Activated CD4-positive, alpha-beta T cell treated with anti-CD3 and anti-CD28 coated beads for 48 hours (primary cell): ENCODE data around the gene OAS1.
"Not testable (repeated sequence)": the region's sequence is repeated elsewhere in the genome, so short reads cannot be mapped to it uniquely, and the experiment has no call there.

Source experiments
- DNase-seq: peaks from one replicate; pipeline ENCODE4 v3.0.0-alpha.2; 2020

OAS1 gene

GRCh38 chr12:112938751-112939150, 32.0 kb downstream of the OAS1 start:
- no peak for DNase-seq

DNA sequence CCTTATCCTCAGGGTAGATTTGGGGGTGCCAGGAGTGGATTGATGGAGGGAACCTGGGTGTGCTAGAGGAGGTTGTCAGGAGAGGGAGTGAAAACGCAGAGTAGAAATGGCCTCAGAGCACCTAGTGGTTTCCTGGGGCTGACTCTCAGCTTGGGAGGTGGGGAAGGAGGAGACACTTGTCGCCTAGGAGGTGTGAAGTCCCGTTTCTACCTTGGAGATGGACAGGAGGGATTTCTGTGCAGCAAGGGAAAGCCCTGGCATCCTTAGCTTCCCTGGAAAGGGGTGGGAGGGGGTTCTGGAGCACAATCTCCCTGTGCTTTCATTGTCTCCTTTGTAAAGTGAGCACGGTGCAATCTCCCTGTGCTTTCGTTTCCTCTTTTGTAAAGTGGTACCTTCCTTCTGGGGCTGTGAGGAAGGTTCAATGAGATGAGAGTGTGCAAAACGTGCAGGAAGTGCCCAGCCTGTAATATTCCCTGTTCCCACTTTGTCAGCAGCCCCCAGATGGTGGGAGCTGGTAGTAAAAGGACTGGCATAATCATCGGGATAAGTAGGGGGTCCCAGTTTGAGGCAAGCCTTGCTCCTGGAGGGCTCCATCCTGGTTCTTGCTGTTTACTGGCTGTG, 33.1 kb downstream of the OAS1 start:
- no peak for DNase-seq

GRCh38 chr12:112941528-112942335, 35.0 kb downstream of the OAS1 start:
- DNase-seq: no peak

GRCh38 chr12:112942572-112942971, 35.8 kb downstream of the OAS1 start:
- no peak for DNase-seq

GRCh38 chr12:112944024-112944690, 37.4 kb downstream of the OAS1 start:
- no peak for DNase-seq

DNA sequence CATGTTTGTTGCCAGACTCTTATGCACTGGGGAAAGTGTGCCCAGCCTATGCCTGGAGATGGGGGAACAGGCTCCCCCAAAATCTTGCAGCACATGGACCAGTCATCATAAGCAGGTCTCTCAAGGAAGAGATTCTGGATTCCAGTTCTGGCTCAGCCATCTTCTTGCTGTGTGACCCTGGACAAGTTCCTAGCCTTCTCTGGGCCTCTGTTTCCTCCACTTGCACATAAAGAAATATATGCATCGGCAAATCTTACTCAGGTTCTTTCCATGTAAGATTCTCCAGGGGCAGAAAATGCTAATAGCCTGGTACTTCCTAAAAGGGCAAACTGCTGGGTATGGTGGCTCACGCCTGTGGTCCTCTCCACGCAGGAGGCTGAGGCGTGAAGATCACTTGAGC, 38.8 kb downstream of the OAS1 start:
- DNase-seq: no peak

GRCh38 chr12:112946236-112947000, 39.7 kb downstream of the OAS1 start:
- DNase-seq: no peak

- no peak for DNase-seq
Observed at GRCh38 chr12:112947314-112947713, 40.6 kb downstream of the OAS1 start.

DNA sequence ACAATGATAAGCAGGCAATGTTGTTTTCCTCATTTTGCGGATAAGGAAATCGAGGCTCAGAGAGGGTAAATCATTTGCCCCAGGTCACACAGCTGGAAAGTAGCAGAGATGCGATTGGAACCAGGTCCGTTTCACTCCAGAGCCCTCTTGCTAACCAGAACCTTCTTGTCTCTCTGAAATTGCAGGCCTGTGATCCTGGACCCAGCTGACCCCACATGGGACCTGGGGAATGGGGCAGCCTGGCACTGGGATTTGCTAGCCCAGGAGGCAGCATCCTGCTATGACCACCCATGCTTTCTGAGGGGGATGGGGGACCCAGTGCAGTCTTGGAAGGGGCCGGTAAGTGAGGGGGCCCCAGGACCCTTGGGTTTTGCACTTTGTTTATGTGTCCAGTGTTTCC, 41.0 kb downstream of the OAS1 start:
- no peak for DNase-seq

DNA sequence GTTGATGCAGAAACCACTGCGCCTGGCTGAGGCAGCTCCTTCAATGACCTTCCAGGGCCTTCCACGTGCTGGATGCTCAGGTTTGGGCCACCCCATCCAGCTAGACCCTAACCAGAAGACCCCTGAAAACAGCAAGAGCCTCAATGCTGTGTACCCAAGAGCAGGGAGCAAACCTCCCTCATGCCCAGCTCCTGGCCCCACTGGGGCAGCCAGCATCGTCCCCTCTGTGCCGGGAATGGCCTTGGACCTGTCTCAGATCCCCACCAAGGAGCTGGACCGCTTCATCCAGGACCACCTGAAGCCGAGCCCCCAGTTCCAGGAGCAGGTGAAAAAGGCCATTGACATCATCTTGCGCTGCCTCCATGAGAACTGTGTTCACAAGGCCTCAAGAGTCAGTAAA, 42.0 kb downstream of the OAS1 start:
- no peak for DNase-seq

- DNase-seq: no peak
Observed at GRCh38 chr12:112950701-112951100, 43.9 kb downstream of the OAS1 start.

- DNase-seq: not testable (repeated sequence)
Observed at GRCh38 chr12:112957125-112957524, 50.4 kb downstream of the OAS1 start.

DNA sequence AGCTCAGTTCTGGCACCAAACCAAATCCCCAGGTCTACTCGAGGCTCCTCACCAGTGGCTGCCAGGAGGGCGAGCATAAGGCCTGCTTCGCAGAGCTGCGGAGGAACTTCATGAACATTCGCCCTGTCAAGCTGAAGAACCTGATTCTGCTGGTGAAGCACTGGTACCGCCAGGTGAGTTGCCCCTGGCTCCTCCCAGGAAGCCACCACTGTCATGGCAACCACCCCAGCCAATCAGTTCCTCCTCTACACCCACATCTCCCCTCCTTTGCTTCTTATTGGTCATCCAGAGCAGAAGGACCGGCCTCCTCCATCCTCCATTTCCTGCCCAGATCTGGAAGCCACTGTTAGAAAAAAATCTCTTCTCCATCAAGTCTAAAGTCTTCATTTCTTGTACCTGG, 54.3 kb downstream of the OAS1 start:
- DNase-seq: peak; percentile 24

- DNase-seq: no peak
Observed at GRCh38 chr12:112961536-112961935, 54.8 kb downstream of the OAS1 start.

DNA sequence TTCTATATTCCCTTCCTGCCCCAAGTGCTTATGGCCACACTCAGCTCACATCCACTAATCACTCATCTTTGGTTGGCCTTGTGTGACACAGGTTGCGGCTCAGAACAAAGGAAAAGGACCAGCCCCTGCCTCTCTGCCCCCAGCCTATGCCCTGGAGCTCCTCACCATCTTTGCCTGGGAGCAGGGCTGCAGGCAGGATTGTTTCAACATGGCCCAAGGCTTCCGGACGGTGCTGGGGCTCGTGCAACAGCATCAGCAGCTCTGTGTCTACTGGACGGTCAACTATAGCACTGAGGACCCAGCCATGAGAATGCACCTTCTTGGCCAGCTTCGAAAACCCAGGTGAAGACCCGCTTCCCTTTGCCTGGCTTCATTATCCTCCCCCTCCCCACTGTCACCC, 55.8 kb downstream of the OAS1 start:
- no peak for DNase-seq

DNA sequence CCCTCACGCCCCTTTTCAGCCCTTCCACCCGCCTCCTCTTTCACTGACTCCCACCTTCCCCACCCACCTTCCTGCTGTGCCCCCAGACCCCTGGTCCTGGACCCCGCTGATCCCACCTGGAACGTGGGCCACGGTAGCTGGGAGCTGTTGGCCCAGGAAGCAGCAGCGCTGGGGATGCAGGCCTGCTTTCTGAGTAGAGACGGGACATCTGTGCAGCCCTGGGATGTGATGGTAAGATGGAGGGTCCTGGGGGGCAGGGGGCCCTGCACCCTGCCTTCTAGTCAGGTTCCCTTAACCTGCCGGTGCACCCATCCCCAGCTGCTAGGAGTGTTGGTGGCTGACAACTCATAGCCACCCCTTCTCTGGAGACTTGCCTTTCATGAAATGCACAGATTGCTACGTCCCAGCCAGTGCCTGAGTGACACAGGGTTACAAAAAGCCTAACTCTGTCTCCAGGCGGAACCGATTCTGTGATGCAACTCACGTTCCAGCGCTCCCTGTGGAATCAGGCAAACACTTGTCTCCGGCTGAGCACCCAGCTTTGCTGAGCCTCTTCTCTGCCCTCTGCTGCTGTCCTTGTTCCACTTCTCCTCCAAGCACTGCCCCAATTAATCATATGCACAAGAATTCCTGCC, 56.6 kb downstream of the OAS1 start:
- DNase-seq: no peak

DNA sequence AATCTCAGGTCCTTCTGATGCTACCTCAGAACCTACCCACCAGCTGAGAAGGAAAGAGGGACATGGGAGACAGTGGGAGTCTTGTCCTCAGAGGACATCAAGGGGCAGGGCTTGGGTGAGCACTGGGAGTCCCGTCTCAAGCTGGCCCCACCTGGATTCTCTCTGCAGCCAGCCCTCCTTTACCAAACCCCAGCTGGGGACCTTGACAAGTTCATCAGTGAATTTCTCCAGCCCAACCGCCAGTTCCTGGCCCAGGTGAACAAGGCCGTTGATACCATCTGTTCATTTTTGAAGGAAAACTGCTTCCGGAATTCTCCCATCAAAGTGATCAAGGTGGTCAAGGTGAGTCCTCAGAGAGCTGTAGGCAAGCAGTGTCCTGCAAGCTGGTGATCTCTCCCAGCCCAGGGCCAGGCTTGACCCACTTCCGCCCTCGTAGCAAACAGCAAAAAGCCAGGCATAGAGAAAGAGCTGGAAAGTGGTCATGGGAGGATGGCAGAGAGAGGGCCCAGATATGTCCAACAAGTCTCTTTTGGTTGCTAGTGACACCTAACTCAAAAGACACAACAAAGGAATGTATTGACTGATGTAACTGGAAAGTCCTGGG, 57.4 kb downstream of the OAS1 start:
- DNase-seq: no peak

DNA sequence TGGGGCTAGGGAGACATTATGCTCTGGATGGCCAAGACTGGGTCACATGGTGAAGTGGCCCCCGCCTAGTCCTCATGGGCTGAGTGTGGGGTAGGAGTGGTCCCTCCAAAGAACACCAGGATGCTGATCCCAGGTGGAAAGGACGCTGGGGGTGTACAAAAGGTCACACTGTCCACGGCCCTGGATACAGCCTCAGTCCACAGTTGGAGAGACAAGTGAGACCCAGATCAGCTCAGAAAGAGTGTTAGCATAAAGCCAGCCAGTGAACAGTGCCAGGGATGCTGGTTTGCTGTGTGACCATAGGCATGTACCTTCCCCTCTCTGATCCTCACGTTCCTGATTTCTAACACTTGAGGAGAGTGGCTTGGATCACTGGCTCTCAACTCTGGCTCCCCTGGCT, 58.2 kb downstream of the OAS1 start:
- DNase-seq: no peak

DNA sequence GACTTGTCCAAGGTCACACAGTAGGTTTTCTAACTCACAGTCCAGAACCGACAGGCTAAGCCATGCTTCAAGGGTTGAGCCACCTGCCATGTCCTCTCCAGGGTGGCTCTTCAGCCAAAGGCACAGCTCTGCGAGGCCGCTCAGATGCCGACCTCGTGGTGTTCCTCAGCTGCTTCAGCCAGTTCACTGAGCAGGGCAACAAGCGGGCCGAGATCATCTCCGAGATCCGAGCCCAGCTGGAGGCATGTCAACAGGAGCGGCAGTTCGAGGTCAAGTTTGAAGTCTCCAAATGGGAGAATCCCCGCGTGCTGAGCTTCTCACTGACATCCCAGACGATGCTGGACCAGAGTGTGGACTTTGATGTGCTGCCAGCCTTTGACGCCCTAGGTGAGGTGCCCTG, 58.9 kb downstream of the OAS1 start:
- no peak for DNase-seq

DNA sequence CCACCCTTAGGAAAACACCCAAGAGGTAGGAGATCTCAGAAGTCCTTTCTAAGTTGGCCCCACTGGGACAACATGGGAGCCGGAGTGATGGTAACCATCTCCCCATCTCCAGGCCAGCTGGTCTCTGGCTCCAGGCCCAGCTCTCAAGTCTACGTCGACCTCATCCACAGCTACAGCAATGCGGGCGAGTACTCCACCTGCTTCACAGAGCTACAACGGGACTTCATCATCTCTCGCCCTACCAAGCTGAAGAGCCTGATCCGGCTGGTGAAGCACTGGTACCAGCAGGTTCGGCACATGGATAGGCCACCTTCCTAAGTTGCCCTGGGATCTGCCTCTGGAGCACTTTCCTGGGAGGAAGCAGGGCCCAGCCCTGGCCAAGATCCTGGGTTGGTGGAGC, 60.5 kb downstream of the OAS1 start:
- DNase-seq: no peak

- DNase-seq: no peak
Observed at GRCh38 chr12:112967858-112968257, 61.1 kb downstream of the OAS1 start.
